ENCODE measurements around the gene ATP6AP1. TPM values are rescaled to one million over a fixed set of nuclear protein-coding genes. Genes with fewer than 3 reads are reported as not detected.

Gene ATP6AP1
- total and polyA plus RNA-seq, 10 of the 15 experiments (the other 5 are each of a cell fraction or from before 2014, with no cell fraction given) = 4.5 to 56.4 (median 32.0) TPM

- no peak for TF ChIP-seq WRNIP1 (IDR thresholded peaks at IDR 0.05; ENCODE audit: borderline replicate concordance, low read depth, low read length)
Observed at GRCh38 chrX:154380787-154381186, 47.7 kb upstream of the ATP6AP1 start (continued).

- BruUV-seq (replicated peaks) = no TSS peak
- no peak overlapping the region for H2AFZ ChIP-seq (ENCODE audit: control insufficient read depth, low read depth, low read length)
- H3K27me3 ChIP-seq (replicated peaks in 1 of 2; ENCODE audit: control insufficient read depth in 2 of 2, insufficient read depth in 2 of 2, low read length in 1 of 2) = no peaks in the 10 kb centered on the region
- no peak overlapping the region for H3K9ac ChIP-seq (ENCODE audit: control insufficient read depth, insufficient read depth, low read length)
- FAIRE-seq = no peak
- DNase-seq (ENCODE audit: low read depth, low spot score) = no peak
- H3K4me1 ChIP-seq (ENCODE audit: control insufficient read depth, insufficient read depth, low read length) = no peaks in the 10 kb centered on the region; the same call in 1 of the 2 replicates
- no peak for ATAC-seq
- WGBS (ENCODE audit: insufficient coverage, insufficient replicate concordance, low lambda C conversion rate, missing lambda C conversion rate) = 44% methylated on average over 6 of the region's 6 CpGs
- H3K9me3 ChIP-seq (replicated peaks; ENCODE audit: control insufficient read depth, insufficient read depth, low read length) = no peaks in the 10 kb centered on the region; the same call in 2 of the 3 replicates
- no peak overlapping the region for H3K4me3 ChIP-seq
- H3K79me2 ChIP-seq (ENCODE audit: control insufficient read depth, insufficient read depth, low read length) = peaks cover 15% of the 10 kb centered on the region
- ChIA-PET CTCF (interaction anchor here (2.9 kb wide), 1 partner anchor 8 kb away, joined by 17 read pairs; the partner anchor contains the start of gene FLNA), POLR2A (no interaction called here), SMC1A (ENCODE audit: uncharacterized antibody, unreplicated experiment) (interaction anchor here (2.6 kb wide), 1 partner anchor 8 kb away, joined by 10 read pairs; no protein-coding TSS in a partner anchor), RAD21 (ENCODE audit: unreplicated experiment) (interaction anchor here (1.1 kb wide), 1 partner anchor 8 kb away, joined by 3 read pairs; no protein-coding TSS in a partner anchor)
- TF ChIP-seq ZNF384 (IDR thresholded peaks at IDR 0.05; ENCODE audit: borderline replicate concordance, low read depth, low read length) = no peak
- TF ChIP-seq HDGF (IDR thresholded peaks at IDR 0.05) = no peak
- no peak for TF ChIP-seq NFYB (IDR thresholded peaks at IDR 0.05; ENCODE audit: insufficient read depth, low read depth, low read length)
- no peak for TF ChIP-seq ZNF274 (IDR thresholded peaks at IDR 0.05; ENCODE audit: insufficient read depth, insufficient read length)
- TF ChIP-seq SREBF1 (IDR thresholded peaks at IDR 0.05; ENCODE audit: low read length) = no peak
- TF ChIP-seq TARDBP (IDR thresholded peaks at IDR 0.05; ENCODE audit: borderline replicate concordance) = no peak
- no peak for TF ChIP-seq BACH1 (IDR thresholded peaks at IDR 0.05; ENCODE audit: borderline replicate concordance)
- no peak for TF ChIP-seq JUNB (IDR thresholded peaks at IDR 0.05)
- no peak for TF ChIP-seq NR2F1 (conservative IDR thresholded peaks at IDR 0.05)
- no peak for TF ChIP-seq EED (IDR thresholded peaks at IDR 0.05; ENCODE audit: low read depth)
- no peak for TF ChIP-seq MEF2A (IDR thresholded peaks at IDR 0.05; ENCODE audit: insufficient read depth, low read depth, low read length)
- TF ChIP-seq CREB1 (IDR thresholded peaks at IDR 0.05; ENCODE audit: low read depth) = no peak
- TF ChIP-seq CHD1 (IDR thresholded peaks at IDR 0.05; ENCODE audit: low read depth, low read length) = no peak
- TF ChIP-seq USF2 (IDR thresholded peaks at IDR 0.05; ENCODE audit: borderline replicate concordance, low read depth, low read length) = no peak
- no peak overlapping the region for H3K27ac ChIP-seq (ENCODE audit: control insufficient read depth, insufficient read depth)
- H3K4me2 ChIP-seq (ENCODE audit: control insufficient read depth, insufficient read depth) = no peak overlapping the region
- H4K20me1 ChIP-seq (ENCODE audit: control insufficient read depth, insufficient read depth) = no peaks in the 10 kb centered on the region
- in situ Hi-C loops (cut with MboI) (no loop called here), intact Hi-C loops (cut with micrococcal nuclease; ENCODE audit: unreplicated experiment) (no loop called here)
- H3K36me3 ChIP-seq (ENCODE audit: control insufficient read depth in 2 of 2, insufficient read depth in 2 of 2, low read length in 1 of 2) = no peaks in the 10 kb centered on the region; a peak in 1 of 4 replicates
Observed at GRCh38 chrX:154381271-154381670, 47.2 kb upstream of the ATP6AP1 start.

Measured in GM12878 (cell line).